Muscle layer of colon (tissue), 2 donors: ENCODE results near the gene MAST2.
A peak's percentile ranks its signal among the peaks of the same experiment; 100 is the strongest.
"Not testable (repeated sequence)": the region's sequence is repeated elsewhere in the genome, so short reads cannot be mapped to it uniquely, and the experiment has no call there.

Experiments
- H3K27ac ChIP-seq: one replicate; pipeline ENCODE4 v1.7.0; 2013; ENCODE audit warnings: low read depth, mild to moderate bottlenecking, low read length, moderate library complexity
- H3K27me3 ChIP-seq, 2 donors: one replicate each; pipeline ENCODE4 v1.7.0; 2013; ENCODE audit warnings: low read length in 2 of 2, mild to moderate bottlenecking in 2 of 2; ENCODE audit not compliant: insufficient read depth in 2 of 2, control insufficient read depth in 1 of 2
- H3K36me3 ChIP-seq: one replicate; pipeline ENCODE4 v1.7.0; 2013; ENCODE audit warnings: mild to moderate bottlenecking, low read length; ENCODE audit not compliant: insufficient read depth
- H3K4me1 ChIP-seq: one replicate; pipeline ENCODE4 v1.7.0; 2013; ENCODE audit warnings: mild to moderate bottlenecking, low read length; ENCODE audit not compliant: insufficient read depth
- H3K4me3 ChIP-seq, 2 donors: one replicate each; pipeline ENCODE4 v1.7.0; 2013; ENCODE audit warnings: low read length in 2 of 2, low read depth in 1 of 2, mild to moderate bottlenecking in 1 of 2, moderate library complexity in 1 of 2
- H3K9ac ChIP-seq: one replicate; pipeline ENCODE4 v1.7.0; 2013; ENCODE audit warnings: low read length
- H3K9me3 ChIP-seq: one replicate; pipeline ENCODE4 v1.7.0; 2013; ENCODE audit warnings: mild to moderate bottlenecking, low read length
- donor health status: abdominal sarcoma.
- donor health status: Adenocarcinoma of cecum.

MAST2 gene

DNA sequence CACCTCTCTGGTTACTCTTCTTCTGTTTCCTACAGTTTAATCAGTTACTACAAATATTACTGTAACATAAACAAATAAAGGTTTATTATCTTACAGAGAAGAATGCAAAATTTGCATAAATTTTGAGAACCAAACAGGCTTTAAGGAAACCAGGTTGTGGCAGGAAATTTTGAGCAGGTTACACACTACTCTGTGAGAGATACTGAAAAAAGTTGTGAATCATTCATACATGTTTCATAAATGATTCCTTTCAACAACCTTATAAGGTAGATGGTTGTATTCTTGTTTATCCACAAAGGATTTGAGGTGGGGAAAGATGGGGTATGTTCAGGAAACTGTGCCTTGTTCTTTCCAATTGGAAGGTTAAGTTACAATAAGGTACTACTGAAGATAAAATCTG, 58.6 kb downstream of the MAST2 start:
- Histone ChIP-seq H3K27ac (no peak overlapping the region), H3K9me3 (no peaks in the 10 kb centered on the region), H3K4me3 (no peak overlapping the region), H3K9ac (no peak overlapping the region), H3K4me1 (peaks cover 17% of the 10 kb centered on the region), H3K36me3 (no peaks in the 10 kb centered on the region), H3K27me3 (no peaks in the 10 kb centered on the region)

DNA sequence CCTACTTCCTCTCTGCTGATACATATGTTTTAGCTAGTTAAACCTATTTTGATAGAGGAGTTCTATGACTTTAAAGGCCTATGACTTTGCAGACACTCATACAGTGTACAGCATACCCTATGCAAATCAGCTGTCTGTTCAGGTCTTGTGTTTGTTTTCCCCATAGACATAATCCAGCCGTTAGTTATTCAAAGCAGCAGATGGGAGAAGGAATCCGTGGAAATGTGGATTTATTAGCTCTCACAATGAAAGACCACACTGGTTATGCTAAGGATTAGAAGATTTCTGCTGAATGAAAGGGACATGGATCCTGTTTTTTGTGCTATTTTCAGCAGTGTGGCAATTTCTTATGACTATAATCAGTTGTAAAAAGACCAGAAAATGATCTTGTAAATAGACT, 59.8 kb downstream of the MAST2 start:
- Histone ChIP-seq H3K9ac (no peak overlapping the region), H3K9me3 (no peaks in the 10 kb centered on the region), H3K27ac (no peak overlapping the region), H3K36me3 (no peaks in the 10 kb centered on the region), H3K4me3 (no peak overlapping the region), H3K4me1 (peaks cover 17% of the 10 kb centered on the region), H3K27me3 (no peaks in the 10 kb centered on the region)

DNA sequence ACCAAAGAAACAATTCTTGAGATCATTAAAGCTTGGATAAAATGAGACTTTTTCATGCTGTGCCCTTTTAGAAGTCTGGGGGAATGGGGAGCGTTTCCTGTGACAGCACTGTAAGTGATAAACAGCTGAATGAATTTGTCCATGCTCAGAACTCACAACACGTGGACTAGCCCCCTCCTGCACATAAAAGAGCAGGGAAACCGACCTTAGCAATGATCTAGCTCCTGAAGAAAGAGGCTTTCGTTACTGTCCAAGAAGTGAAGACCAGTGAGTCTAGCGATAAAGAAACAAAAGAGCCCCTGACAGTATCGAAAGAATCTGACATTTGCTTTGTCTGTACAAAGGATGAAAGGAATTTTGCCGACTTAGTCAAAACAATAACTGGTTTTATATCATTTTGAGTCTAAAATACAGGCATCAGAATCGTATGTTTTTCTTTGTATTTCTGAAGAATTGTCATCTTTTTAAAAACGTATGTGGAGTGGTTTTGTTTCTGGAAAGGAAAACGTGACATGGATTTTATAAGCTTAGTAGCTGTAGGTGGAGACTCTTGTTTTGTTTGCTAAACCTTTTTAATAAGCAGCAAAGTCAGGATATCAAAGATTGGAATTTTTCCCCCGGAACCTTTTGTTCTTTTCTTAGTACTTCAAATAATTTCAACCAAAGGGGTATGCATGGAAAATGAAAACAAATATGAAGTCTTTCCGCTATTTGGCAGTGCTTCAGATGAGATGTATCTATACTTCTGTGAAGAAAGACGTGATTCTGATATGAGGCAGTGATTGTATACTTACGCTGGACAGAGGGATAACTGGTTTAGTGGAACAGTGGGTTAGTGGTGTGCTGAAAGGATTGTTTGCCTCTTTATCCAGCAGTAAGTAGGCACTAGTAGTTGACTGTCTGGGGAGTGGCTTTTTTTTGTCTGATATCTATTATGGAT, 61.0 kb downstream of the MAST2 start:
- peaks cover 17% of the 10 kb centered on the region for H3K4me1 ChIP-seq
- H3K27ac ChIP-seq = peak overlapping the region; percentile 24
- H3K36me3 ChIP-seq = no peaks in the 10 kb centered on the region
- H3K27me3 ChIP-seq = no peaks in the 10 kb centered on the region
- peak overlapping the region; percentile 3 to 17 for H3K4me3 ChIP-seq
- H3K9me3 ChIP-seq = no peaks in the 10 kb centered on the region
- no peak overlapping the region for H3K9ac ChIP-seq

DNA sequence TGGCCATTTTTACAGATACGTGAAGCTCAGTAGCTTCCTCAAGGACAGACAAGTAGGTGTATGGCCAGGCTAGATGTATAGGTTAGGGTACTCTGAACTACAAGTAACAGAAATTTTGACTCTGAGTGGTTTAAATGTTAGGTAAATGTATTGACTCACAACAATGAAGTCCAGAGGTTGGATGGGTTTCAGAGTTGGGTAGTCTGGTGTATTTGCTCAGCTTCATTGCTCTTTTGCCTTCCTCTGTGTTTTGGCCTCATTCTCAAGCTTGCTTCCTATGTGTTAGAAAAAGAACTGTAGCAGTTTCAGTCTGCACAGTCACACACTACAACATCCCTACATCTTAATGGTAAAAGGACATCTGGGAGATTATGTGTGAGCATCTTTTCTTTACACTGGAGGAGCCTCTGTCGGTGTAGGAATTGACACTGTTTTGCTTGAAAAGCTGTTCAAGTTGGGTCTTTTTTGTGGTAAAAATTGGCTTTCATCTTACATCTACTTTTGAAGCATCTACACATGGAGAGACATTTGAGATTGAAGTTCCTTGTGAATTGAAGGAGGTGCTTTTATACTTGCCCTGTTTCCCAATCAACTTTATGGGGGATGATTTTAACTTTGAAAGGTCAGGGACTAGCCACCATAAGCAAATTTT, 64.4 kb downstream of the MAST2 start:
- Histone ChIP-seq H3K4me1 (peaks cover 17% of the 10 kb centered on the region), H3K4me3 (no peak overlapping the region), H3K36me3 (no peaks in the 10 kb centered on the region), H3K27ac (no peak overlapping the region), H3K9me3 (no peaks in the 10 kb centered on the region), H3K27me3 (no peaks in the 10 kb centered on the region), H3K9ac (no peak overlapping the region)

DNA sequence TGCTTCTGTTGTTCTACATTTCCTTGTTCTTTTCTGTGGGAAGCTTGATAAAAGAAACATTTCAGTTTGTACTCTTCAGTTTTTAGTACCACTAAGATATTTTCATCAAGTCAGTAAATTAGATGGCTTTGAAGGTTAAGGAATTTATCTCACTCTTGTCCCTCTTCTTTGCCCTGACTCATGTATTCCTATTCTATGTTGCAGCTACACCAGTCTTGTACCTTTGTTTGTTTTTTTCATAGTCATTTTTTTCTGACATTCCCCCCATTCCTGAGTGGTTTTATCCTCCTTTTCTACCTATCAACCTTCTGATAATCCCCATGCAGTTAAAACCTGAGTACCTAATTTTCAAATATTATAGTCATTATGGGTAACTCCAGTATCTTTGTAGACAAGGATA, 65.4 kb downstream of the MAST2 start:
- Histone ChIP-seq H3K9ac (no peak overlapping the region), H3K4me1 (peaks cover 8% of the 10 kb centered on the region), H3K27me3 (no peaks in the 10 kb centered on the region), H3K27ac (no peak overlapping the region), H3K36me3 (no peaks in the 10 kb centered on the region), H3K9me3 (no peaks in the 10 kb centered on the region), H3K4me3 (no peak overlapping the region)

DNA sequence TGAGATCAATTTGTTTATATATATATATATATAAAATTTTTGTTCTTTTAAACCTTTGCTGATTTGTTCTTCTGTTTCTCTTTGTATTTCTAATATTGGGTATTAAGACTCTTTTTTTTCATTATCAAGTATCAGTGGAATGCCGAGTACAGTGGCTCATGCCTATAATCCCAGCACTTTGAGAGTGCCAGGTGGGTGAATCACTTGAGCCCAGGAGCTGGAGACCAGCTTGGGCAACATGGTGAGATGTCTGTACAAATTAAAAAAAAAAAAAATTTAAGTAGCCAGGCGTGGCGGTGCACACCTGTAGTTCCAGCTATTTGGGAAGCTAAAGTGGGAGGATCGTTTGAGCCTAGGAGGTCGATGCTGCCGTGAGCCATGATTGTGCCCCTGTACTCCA, 67.1 kb downstream of the MAST2 start:
- Histone ChIP-seq H3K27ac (no peak overlapping the region), H3K27me3 (no peaks in the 10 kb centered on the region), H3K4me3 (no peak overlapping the region), H3K9me3 (no peaks in the 10 kb centered on the region), H3K9ac (no peak overlapping the region), H3K4me1 (peaks cover 2% of the 10 kb centered on the region), H3K36me3 (no peaks in the 10 kb centered on the region)

DNA sequence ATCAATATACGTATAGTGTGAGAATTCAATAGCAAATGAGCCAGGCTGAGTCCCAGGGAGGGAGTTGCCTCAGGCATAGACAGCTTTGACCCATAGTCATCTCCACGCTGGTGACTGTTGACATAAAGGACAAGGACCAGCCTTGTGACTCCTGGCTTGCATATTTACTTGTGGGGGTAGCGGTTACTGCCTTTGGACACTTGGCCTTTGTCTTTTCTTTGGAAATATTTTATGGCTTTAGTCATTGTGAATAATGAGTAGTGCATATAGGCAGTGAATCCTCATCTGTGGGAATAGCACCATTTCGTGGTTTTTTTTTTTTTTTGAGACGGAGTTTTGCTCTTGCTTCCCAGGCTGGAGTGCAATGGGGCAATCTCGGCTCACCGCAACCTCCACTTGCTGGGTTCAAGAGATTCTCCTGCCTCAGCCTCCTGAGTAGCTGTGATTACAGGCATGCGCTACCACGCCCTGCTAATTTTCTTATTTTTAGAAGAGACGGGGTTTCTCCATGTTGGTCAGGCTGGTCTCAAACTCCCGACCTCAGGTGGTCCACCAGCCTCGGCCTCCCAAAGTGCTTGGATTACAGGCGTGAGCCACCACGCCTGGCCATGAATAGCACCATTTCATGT, 68.9 kb downstream of the MAST2 start:
- H3K4me1 ChIP-seq, H3K27me3 ChIP-seq, H3K4me3 ChIP-seq, H3K9me3 ChIP-seq, H3K27ac ChIP-seq, H3K9ac ChIP-seq, H3K36me3 ChIP-seq: not testable (repeated sequence)

DNA sequence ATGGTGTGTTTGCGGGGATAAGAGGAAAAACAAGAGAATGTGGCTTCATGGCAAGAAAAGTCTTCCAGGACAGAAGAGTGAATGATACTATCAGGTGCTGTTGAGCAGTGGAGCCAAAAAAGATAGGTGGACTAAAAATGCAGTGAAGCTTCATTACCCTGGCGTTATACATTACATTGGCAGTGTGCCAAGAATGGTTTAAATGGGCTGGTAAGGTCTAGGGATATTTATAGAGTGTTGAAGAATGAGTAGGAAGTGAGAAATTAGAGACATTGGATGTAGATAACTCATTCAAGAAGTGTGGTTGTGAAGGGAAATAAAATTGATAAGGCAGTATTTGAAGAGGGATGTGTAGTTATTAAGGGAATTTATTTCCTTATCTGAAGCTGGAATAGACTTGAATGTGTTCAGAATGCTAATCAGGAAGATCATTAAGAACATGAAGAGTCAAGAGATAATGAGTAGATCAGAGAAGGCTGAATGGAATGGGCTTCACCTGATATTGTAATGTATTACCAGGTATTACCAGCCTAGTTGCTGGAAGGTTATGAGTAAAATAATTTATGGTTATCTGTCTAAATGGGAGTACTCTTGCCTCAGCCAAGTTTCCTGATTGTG, 72.7 kb downstream of the MAST2 start:
- no peak overlapping the region for H3K27ac ChIP-seq
- H3K9me3 ChIP-seq = no peaks in the 10 kb centered on the region
- H3K9ac ChIP-seq = no peak overlapping the region
- H3K27me3 ChIP-seq = no peaks in the 10 kb centered on the region
- no peak overlapping the region for H3K4me3 ChIP-seq
- H3K36me3 ChIP-seq = no peaks in the 10 kb centered on the region
- no peaks in the 10 kb centered on the region for H3K4me1 ChIP-seq

DNA sequence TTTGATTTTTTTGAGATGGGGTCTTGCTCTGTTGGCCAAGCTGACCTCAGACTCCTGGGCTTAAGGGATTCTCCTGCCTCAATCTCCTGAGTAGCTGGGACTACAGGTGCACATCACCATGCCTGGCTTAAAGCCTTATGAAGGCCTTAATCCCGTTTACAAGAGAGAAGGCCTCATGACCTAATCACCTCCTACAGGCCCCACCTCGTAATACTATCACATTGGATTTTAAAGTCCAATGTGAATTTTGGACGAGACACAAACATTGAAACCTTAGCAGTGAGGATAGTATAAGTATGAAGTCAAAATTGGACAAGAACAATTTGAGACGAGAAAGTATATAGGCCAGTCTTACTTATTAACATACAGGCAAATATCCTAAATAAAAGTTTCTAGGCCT, 73.9 kb downstream of the MAST2 start:
- Histone ChIP-seq H3K27me3 (no peaks in the 10 kb centered on the region), H3K9me3 (no peaks in the 10 kb centered on the region), H3K27ac (no peak overlapping the region), H3K36me3 (no peaks in the 10 kb centered on the region), H3K9ac (no peak overlapping the region), H3K4me3 (no peak overlapping the region), H3K4me1 (no peaks in the 10 kb centered on the region)

DNA sequence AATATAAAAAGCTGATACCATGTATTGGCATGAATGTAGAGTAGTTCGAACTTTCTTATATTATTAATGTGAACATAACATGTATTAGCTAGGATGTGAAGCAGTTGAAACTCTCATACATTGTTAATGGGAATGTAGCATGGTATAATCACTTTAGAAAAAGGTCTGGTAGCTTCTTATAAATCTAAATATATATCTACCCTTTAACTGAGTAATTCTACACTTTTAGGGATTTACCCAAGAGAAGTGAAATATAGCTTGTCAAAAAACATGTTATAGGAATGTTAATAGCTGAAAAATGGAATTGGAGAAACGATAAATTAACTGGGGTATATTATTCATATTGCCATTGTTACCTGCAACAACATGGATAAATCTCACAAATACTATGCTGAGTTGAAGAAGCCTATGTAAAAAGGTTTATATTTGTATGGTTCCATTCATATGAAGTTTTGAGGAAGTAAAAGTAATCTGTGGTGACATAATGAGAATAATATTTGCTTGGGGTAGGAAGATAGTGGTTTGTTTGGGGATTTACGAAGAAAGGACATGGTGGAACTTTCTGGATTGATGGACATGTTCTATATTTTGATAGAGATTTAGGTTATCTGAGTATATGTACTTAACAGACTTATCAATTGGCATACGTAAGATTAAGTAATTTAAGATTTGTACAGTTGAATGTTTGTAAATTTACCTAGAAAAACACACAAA, 76.6 kb downstream of the MAST2 start:
- no peaks in the 10 kb centered on the region for H3K4me1 ChIP-seq
- no peaks in the 10 kb centered on the region for H3K36me3 ChIP-seq
- no peak overlapping the region for H3K9ac ChIP-seq
- no peaks in the 10 kb centered on the region for H3K27me3 ChIP-seq
- no peak overlapping the region for H3K4me3 ChIP-seq
- H3K27ac ChIP-seq = no peak overlapping the region
- no peaks in the 10 kb centered on the region for H3K9me3 ChIP-seq

DNA sequence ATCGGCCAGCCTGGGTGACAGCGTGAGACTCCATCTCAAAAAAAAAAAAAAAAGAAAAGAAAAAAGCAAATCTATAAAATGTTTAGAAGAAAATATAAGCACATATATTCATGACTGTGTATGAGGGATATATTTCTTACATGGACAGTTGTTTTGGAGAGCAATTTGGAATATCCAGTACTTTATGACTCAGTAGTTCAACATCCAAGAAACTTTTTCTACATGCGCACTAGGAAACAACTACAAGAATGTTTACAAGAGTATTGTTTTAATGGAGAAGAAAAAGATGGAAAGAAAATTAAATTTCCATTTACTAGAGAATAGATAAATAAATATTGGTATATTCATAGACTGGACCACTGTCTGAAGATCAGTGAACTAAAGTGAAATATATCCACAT, 77.5 kb downstream of the MAST2 start:
- no peaks in the 10 kb centered on the region for H3K9me3 ChIP-seq
- H3K36me3 ChIP-seq = no peaks in the 10 kb centered on the region
- H3K27ac ChIP-seq = no peak overlapping the region
- no peak overlapping the region for H3K4me3 ChIP-seq
- H3K9ac ChIP-seq = no peak overlapping the region
- no peaks in the 10 kb centered on the region for H3K4me1 ChIP-seq
- no peaks in the 10 kb centered on the region for H3K27me3 ChIP-seq
